ENCODE data around the gene SUSD5.
A peak's percentile ranks its signal among the peaks of the same experiment; 100 is the strongest.
"Not testable (repeated sequence)": the region's sequence is repeated elsewhere in the genome, so short reads cannot be mapped to it uniquely, and the experiment has no call there.

Gene SUSD5

DNA sequence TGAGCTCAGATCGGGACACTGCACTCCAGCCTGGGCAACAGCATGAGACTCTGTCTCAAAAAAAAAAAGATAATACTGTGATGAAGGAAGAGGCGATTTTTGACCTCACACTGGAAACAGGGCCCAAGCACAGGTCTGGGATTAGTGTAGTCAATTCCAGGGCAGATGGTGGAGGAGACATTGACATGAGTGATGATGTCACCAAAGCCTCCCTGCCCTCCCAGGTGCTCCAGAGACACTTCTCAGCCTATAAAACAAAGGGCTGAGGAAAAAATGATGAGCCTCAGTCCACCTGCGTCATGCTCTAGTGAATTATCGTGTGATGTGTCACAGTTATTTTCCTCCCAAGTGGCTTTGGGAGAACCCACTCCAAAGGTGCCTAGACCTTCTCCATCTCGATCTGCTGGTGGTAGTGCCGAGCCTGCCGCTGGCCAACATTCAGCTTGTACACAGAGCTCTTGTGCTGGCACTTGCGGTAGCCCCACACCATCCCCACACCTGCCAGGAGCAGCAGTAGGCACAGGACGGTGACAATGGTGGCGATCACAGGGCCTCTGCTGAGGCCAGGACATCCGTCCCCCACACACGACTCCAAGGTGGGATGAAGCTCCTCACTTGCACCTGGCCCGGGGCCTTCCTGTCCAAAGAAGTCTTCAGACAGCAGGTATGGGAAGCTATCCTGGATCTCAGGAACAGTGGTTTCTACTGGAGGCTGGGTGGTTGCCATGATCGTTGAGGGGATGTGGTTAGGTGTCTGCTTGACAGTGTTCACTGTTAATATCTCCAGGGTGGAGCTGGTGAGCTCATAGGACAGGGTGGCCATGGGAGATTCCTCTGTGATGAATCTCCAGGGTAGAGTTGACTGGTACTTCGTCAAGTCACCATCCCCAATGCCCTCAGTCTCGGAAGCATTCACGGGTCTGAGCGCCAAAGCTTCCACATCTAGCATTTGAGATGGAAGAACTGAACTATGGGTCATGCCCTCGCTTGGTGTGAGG is 65.9 kb downstream of the SUSD5 start:
- DNase-seq (ENCODE audit: low read depth): peak; percentile 23

DNA sequence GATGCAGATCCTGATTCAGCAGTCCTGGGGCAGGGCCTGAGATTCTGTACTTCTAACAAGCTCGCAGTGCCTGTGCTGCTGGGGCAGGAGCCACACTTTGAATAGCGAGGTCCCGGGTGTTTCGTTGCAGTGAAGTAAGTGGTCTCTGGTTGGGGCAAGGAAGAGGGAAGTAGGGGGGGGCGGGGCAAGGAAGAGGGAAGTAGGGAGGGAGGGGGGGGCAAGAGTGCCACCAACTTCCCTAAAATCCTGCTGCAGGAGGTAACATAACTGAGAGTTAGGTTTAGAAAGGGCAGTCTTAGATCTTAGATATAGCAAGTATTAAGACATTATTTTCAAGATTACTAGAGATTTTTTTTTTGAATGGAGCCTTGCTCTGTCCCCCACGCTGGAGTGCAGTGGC is 69.3 kb downstream of the SUSD5 start:
- DNase-seq (ENCODE audit: low read depth): no peak

GRCh38 chr3:33146791-33147445 is 71.7 kb downstream of the SUSD5 start:
- peak; percentile 69 for DNase-seq (ENCODE audit: low read depth)

- no peak for DNase-seq (ENCODE audit: low read depth)
Observed at GRCh38 chr3:33145901-33146580, 72.6 kb downstream of the SUSD5 start.

GRCh38 chr3:33145221-33145900 is 73.2 kb downstream of the SUSD5 start:
- no peak for DNase-seq (ENCODE audit: low read depth)

DNA sequence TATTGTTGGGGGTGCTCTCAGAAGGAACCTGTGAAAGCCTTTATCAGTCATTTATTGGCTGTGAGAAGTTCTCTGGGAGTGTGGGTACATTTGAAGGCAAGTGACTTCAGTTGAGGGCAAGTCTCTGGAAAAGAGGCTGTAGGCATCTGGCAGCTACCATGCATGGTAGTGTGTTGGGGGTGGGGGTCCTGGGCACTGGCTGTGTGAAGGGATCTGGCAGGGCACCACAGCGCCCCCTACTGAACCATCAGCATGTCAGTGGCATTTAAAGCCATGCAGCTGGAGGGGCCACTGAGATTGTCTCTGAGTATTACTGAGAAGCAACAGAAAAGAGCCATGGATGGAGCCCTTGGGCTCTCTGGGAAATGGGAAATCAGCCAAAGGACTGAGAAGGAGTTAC is 74.2 kb downstream of the SUSD5 start:
- no peak for DNase-seq (ENCODE audit: low read depth)

DNA sequence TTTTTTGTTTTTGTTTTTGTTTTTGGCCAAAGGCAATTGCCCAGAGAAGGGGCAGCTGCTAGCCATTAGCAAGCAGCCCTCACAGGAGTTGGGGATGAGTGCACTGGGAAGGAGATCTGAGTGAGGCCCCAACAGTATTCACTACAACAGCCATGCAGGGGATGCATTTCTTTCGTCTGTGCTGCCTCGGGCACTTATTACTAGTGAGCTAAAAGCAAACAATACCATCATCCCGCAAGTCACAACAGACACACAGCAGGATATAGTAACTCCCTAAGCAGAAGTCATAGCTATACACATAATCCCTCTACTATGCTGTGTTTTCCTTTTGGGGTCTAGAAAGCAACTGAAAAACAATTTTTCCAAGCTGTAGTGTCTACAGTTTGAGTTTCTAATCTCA is 77.6 kb downstream of the SUSD5 start:
- no peak for DNase-seq (ENCODE audit: low read depth)

- peak; percentile 61 for DNase-seq (ENCODE audit: low read depth)
Observed at GRCh38 chr3:33139996-33140395, 78.6 kb downstream of the SUSD5 start.

DNA sequence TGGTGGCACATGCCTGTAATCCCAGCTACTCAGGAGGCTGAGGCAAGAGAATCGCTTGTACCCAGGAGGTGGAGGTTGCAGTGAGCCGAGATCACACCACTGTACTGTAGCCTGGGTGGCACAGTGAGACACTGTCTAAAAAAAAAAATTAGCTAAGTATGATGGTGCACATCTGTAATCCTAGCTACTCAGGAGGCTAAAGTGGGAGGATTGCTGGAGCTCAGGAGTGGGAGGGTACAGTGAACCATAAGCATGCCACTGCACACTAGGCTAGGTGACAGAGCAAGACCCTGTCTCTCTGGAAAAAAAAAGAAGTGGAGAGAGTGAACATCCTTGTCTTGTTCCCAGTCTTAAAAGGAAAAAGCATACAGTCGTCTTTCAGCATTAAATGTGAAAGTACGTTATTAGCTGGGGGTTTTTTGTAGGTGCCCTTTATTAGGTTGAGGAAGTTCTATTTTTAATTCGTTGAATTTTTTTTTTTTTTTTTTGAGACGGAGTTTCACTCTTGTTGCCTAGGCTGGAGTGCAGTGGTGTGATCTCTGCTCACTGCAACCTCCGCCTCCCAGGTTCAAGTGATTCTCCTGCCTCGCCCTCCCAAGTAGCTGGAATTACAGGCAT is 79.5 kb downstream of the SUSD5 start:
- not testable (repeated sequence) for DNase-seq (ENCODE audit: low read depth)

GRCh38 chr3:33137691-33138090 is 80.9 kb downstream of the SUSD5 start:
- DNase-seq (ENCODE audit: low read depth): no peak

DNA sequence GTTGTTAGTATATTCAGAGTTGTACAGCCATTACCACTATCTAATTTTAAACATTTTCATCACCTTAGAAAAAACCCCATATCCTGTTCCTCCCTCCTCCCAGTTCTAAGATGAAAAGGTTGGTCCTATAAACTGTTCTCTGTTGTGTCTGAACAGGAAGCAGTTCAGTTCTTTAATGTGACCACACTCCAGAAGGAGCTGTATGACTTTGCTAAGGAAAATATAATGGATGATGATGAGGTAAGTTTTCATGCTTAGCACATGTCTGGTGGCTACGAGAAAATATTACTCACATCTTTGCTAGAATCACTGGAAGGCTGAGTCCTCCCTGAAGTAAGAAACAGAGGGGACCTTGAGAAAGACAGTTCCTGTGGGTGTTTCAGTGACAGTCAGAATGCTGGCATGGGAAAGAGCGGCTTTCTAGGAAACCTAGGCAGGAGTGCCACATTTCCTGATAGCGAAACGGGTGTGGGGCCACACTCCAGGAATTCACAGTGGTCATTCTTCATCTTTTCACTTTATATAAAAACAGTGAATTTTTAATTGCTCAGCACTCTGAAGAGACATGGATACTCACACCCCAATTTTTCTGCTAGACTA is 84.5 kb downstream of the SUSD5 start:
- peak; percentile 46 for DNase-seq (ENCODE audit: low read depth)

- no peak for DNase-seq (ENCODE audit: low read depth)
Observed at GRCh38 chr3:33132019-33132360, 86.6 kb downstream of the SUSD5 start.

GRCh38 chr3:33131331-33132018 is 87.1 kb downstream of the SUSD5 start:
- peak; percentile 76 for DNase-seq (ENCODE audit: low read depth)

- DNase-seq (ENCODE audit: low read depth): no peak
Observed at GRCh38 chr3:33130144-33130543, 88.5 kb downstream of the SUSD5 start.

- peak; percentile 47 for DNase-seq (ENCODE audit: low read depth)
Observed at GRCh38 chr3:33128706-33129105, 89.9 kb downstream of the SUSD5 start.

- no peak for DNase-seq (ENCODE audit: low read depth)
Observed at GRCh38 chr3:33125840-33126239, 92.8 kb downstream of the SUSD5 start.

- no peak for DNase-seq (ENCODE audit: low read depth)
Observed at GRCh38 chr3:33124638-33125037, 94.0 kb downstream of the SUSD5 start.

- DNase-seq (ENCODE audit: low read depth): no peak
Observed at GRCh38 chr3:33122991-33123390, 95.6 kb downstream of the SUSD5 start.

GRCh38 chr3:33119891-33120290 is 98.7 kb downstream of the SUSD5 start:
- DNase-seq (ENCODE audit: low read depth): no peak

DNA sequence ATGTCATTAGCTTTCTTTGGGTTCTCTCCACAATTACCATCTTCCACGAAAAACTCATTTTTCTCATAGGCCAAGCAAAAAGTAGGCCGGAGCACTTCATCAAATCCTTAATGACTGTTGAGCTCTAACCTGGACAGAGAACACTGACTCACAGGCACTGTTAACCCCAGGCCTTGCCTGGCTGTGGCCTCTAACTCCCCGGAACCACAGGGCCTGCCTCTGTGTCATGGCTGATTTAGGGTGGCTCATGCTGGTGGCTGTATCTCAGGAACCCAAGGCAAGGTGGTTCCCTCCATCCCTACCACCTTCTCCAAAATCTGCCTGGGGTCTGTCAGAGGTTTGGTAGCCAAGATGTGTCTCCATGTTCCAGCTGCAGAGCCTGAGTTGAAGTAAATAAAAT is 101.1 kb downstream of the SUSD5 start:
- DNase-seq (ENCODE audit: low read depth): no peak

Data from EH (cell line).